ENCODE data around the gene GRK5. TPM values are rescaled to one million over a fixed set of nuclear protein-coding genes. Genes with fewer than 3 reads are reported as not detected.

Gene GRK5
- total RNA-seq, result 10 to 100 TPM in 1 of 6 experiments, 1 to 10 TPM in 5; 5.9 to 11.5 (median 7.9) TPM
- long read RNA-seq, partial matches to known transcripts, result 0 of 1 reads
- long read RNA-seq, other reads (novel, unspliced or antisense), result 0 of 1 reads

DNA sequence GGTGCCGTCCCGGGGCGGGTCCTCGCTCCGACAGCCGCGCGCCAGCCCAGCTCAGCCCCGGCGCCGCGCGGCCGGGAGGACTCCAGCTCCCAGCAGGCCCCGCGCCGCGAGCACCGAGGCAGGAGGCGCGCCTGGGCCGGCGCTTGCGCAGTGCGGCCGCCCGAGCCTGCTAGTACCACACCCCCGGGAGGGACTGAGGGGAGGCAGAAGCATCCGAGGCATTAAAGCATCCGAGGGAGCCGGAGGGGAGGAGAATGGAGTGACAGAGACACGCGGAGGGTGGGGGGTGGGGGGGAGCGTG lies at the start of gene GRK5:
Gene GRK5, plus strand, starts transcription at position 206 of the 301 bp plus-strand sequence. CDS start 347 bp downstream, outside the sequence.
- ATAC-seq (peak; percentile 85 to 93 (median 90)), DNase-seq (peak; percentile 95 to 97 (median 96))
- peak; percentile 79 for TF ChIP-seq POLR2A (IDR thresholded peaks at IDR 0.05)
- TF ChIP-seq, protein P1, sequence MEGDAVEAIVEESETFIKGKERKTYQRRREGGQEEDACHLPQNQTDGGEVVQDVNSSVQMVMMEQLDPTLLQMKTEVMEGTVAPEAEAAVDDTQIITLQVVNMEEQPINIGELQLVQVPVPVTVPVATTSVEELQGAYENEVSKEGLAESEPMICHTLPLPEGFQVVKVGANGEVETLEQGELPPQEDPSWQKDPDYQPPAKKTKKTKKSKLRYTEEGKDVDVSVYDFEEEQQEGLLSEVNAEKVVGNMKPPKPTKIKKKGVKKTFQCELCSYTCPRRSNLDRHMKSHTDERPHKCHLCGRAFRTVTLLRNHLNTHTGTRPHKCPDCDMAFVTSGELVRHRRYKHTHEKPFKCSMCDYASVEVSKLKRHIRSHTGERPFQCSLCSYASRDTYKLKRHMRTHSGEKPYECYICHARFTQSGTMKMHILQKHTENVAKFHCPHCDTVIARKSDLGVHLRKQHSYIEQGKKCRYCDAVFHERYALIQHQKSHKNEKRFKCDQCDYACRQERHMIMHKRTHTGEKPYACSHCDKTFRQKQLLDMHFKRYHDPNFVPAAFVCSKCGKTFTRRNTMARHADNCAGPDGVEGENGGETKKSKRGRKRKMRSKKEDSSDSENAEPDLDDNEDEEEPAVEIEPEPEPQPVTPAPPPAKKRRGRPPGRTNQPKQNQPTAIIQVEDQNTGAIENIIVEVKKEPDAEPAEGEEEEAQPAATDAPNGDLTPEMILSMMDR (IDR thresholded peaks at IDR 0.05), result no peak
- intact Hi-C loops (cut with DNase I), result loop anchor here in 1 of 2 donors (10.0 kb wide), 1 partner anchor 207 kb away; no protein-coding TSS in a partner anchor
- H3K36me3 ChIP-seq, result no peaks in the 10 kb centered on the region
- peak within 1 kb of the TSS; percentile 61 to 88 (median 84) for H3K4me3 ChIP-seq
- WGBS (ENCODE audit: insufficient coverage, low coverage, low lambda C conversion rate, missing lambda C conversion rate), result 0% methylated on average over 5 of the region's 34 CpGs
- H3K9me3 ChIP-seq, result no peaks in the 10 kb centered on the region
- H3K27ac ChIP-seq, result peak within 1 kb of the TSS; percentile 97 to 99 (median 97)
- H3K27me3 ChIP-seq, result no peaks in the 10 kb centered on the region
- peaks cover 0 to 9% (median 3%) of the 10 kb centered on the region in 4 donors for H3K4me1 ChIP-seq

DNA sequence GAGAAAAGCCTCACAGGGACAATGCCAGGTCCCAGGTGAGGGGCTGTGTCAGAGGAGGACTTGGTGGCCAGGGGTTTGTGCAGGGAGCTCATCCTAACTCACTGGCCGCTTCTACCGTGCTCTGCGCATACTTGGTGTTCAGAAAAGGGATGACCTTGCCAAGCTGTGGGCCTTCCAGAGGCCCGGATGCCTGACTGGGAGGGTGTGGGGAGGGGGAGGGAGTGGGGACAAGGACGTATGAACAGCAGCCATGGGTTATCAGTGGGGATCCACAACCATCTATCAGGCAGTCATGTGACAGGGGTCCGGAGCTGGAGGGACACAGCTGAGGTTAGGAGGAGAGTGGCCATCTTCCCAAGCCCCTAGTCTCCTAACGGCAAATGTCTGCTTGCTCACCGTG lies 48.0 kb upstream of the GRK5 start:
- intact Hi-C loops (cut with DNase I), result no loop called here
- TF ChIP-seq, protein P1 (IDR thresholded peaks at IDR 0.05), result no peak
- TF ChIP-seq POLR2A (IDR thresholded peaks at IDR 0.05), result no peak
- no peak overlapping the region for H3K27ac ChIP-seq
- 63% methylated on average over 2 of the region's 8 CpGs for WGBS (ENCODE audit: insufficient coverage, low coverage, low lambda C conversion rate, missing lambda C conversion rate)
- H3K4me3 ChIP-seq, result no peak overlapping the region
- H3K36me3 ChIP-seq, result peaks cover 0 to 45% (median 15%) of the 10 kb centered on the region in 4 donors
- no peaks in the 10 kb centered on the region for H3K27me3 ChIP-seq
- peaks cover 0 to 14% (median 0%) of the 10 kb centered on the region in 4 donors for H3K4me1 ChIP-seq
- DNase-seq (no peak), ATAC-seq (no peak)
- no peaks in the 10 kb centered on the region for H3K9me3 ChIP-seq

DNA sequence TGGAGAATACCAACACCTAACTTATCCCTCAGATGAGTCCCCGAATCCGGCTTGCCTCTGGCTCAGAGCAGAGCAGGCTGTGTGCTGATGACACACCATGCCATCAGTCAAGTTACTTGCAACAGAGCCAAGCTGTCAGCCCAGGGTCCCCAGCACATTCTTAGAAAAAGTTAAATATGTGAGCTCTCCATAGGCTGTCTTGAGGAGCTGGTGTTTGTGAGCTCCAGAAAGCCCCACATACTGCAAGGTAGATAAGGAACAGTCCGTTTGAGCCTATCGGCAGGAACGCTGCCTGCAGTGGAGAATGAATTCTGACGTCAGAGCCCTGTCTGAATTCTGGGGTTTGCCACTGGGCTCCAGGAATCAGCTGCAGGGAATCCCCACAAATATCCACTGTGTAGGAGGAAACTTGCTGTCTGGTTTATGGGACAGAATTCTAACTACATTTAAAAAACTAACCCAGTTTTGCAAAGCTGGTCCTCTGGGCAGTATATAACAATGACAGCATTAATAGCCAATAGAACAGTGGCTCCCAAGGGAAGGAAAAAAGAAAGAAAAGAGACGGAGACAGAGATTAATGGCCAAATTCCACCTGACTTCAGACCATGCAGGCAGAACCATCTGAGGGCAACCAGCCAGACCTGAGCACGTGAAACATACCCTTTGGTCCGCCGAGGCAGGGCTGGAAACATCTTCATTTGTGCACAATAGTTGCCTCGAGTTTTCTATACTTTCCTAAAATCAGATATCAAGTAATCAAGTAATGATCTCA lies 45.5 kb upstream of the GRK5 start:
- 45% methylated on average over 4 of the region's 11 CpGs for WGBS (ENCODE audit: insufficient coverage, low coverage, low lambda C conversion rate, missing lambda C conversion rate)
- Histone ChIP-seq H3K36me3 (peaks cover 0 to 22% (median 8%) of the 10 kb centered on the region in 4 donors), H3K27ac (no peak overlapping the region), H3K4me3 (no peak overlapping the region), H3K9me3 (no peaks in the 10 kb centered on the region), H3K27me3 (no peaks in the 10 kb centered on the region), H3K4me1 (peaks cover 0 to 26% (median 3%) of the 10 kb centered on the region in 4 donors)
- intact Hi-C loops (cut with DNase I), result no loop called here
- ATAC-seq, result no peak
- no peak for TF ChIP-seq POLR2A (IDR thresholded peaks at IDR 0.05)
- TF ChIP-seq, protein P1 (IDR thresholded peaks at IDR 0.05), result no peak
- DNase-seq, result no peak

DNA sequence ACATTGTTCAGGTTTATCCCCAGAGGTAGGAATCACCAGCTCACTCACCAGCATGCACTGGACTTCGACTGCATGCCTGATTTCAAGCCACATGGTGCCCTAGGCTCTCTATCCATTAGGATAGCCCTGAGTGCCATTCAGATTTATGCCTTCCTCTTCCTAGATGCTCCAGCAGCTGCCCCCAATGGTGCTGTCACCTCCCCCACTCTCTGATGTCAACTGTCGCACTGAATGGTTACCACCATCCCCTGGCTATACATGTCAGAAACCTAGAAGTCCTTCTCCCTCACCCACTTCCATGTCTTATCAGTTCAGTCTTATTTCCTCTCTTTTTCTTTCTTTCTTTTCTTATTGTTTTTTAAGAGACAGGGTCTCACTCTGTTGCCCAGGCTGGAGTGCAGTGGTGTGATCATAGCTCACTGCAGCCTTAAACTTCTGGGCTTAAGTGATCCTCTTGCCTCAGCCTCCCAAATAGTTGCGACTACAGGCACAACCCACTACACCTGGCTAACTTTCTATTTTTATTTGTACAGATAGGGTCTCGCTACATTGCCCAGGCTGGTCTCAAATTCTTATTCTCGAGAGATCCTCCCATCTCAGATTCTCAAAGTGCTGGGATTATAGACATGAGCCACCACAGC lies 44.8 kb upstream of the GRK5 start:
- no peaks in the 10 kb centered on the region for H3K27me3 ChIP-seq
- peaks cover 0 to 26% (median 3%) of the 10 kb centered on the region in 4 donors for H3K4me1 ChIP-seq
- no peaks in the 10 kb centered on the region for H3K9me3 ChIP-seq
- no peak overlapping the region for H3K27ac ChIP-seq
- H3K4me3 ChIP-seq, result no peak overlapping the region
- 94% methylated on average over 4 of the region's 5 CpGs for WGBS (ENCODE audit: insufficient coverage, low coverage, low lambda C conversion rate, missing lambda C conversion rate)
- ATAC-seq, result no peak
- no peak for DNase-seq
- H3K36me3 ChIP-seq, result peaks cover 0 to 23% (median 8%) of the 10 kb centered on the region in 4 donors
- intact Hi-C loops (cut with DNase I), result no loop called here
- no peak for TF ChIP-seq POLR2A (IDR thresholded peaks at IDR 0.05)
- TF ChIP-seq, protein P1 (IDR thresholded peaks at IDR 0.05), result no peak

All from right lobe of liver (tissue), 6 donors.